ENCODE measurements around the gene TICAM2. TPM values are rescaled to one million over a fixed set of nuclear protein-coding genes. Genes with fewer than 3 reads are reported as not detected.

Gene TICAM2
- total and polyA plus RNA-seq, 10 of the 15 experiments (the other 5 are each of a cell fraction or from before 2014, with no cell fraction given) = 0.14 to 7.0 (median 2.9) TPM

- no peak; the same call in 1 of the 2 replicates for TF ChIP-seq RFX5 (IDR thresholded peaks at IDR 0.05; ENCODE audit: low read depth, low read length)
- no peak for TF ChIP-seq USF1 (IDR thresholded peaks at IDR 0.05; ENCODE audit: borderline replicate concordance, extremely low read length, insufficient read depth, low read depth, low read length)
- TF ChIP-seq ATF3 (IDR thresholded peaks at IDR 0.05; ENCODE audit: borderline replicate concordance, extremely low read depth, low read depth, low read length) = no peak
- TF ChIP-seq ZNF217 (IDR thresholded peaks at IDR 0.05) = peak; percentile 64
- peak; percentile 98 for TF ChIP-seq ZNF384 (IDR thresholded peaks at IDR 0.05; ENCODE audit: borderline replicate concordance, low read depth, low read length)
- TF ChIP-seq ZNF24 (IDR thresholded peaks at IDR 0.05) = 0 out of 2 replicates have a peak, but pooled peaks have one; percentile 29
- TF ChIP-seq KAT2A (conservative IDR thresholded peaks at IDR 0.05; ENCODE audit: control insufficient read depth, low read depth, low read length) = no peak
- no peak for TF ChIP-seq MYC (IDR thresholded peaks at IDR 0.05; ENCODE audit: insufficient read depth, insufficient read length, insufficient replicate concordance, low read length, severe bottlenecking)
- no peak for TF ChIP-seq CHD1 (IDR thresholded peaks at IDR 0.05; ENCODE audit: low read depth, low read length)
- TF ChIP-seq SMAD5 (IDR thresholded peaks at IDR 0.05; ENCODE audit: low read depth) = no peak
- no peak for TF ChIP-seq ATF2 (IDR thresholded peaks at IDR 0.05; ENCODE audit: low read length)
- TF ChIP-seq NKRF (conservative IDR thresholded peaks at IDR 0.05) = peak; percentile 92
- 0 out of 2 replicates have a peak, but pooled peaks have one; percentile 68 for TF ChIP-seq POLR2AphosphoS2 (IDR thresholded peaks at IDR 0.05; ENCODE audit: low read depth, low read length)
- peak; percentile 86 for TF ChIP-seq POLR2A (IDR thresholded peaks at IDR 0.05; ENCODE audit: low read depth, low read length)
- TF ChIP-seq ZBTB33 (IDR thresholded peaks at IDR 0.05) = 0 out of 2 replicates have a peak, but pooled peaks have one; percentile 15
- TF ChIP-seq BCL3 (IDR thresholded peaks at IDR 0.05; ENCODE audit: borderline replicate concordance, insufficient read depth, low read depth, low read length, poor library complexity, severe bottlenecking) = no peak
- TF ChIP-seq TBL1XR1 (IDR thresholded peaks at IDR 0.05; ENCODE audit: low read depth, low read length) = 0 out of 2 replicates have a peak, but pooled peaks have one; percentile 24
- TF ChIP-seq MXI1 (IDR thresholded peaks at IDR 0.05; ENCODE audit: low read depth, low read length) = peak; percentile 93
- TF ChIP-seq EGR1 (IDR thresholded peaks at IDR 0.05; ENCODE audit: borderline replicate concordance in 1 of 2, low read depth in 2 of 2, low read length in 2 of 2) = peak; percentile 52 to 90
- no peak for TF ChIP-seq MEF2B (IDR thresholded peaks at IDR 0.05; ENCODE audit: partially characterized antibody, poor library complexity, severe bottlenecking)
Observed at GRCh38 chr5:115625579-115626444, 23.5 kb upstream of the TICAM2 start, which contains the start of gene TMED7 (continued).

Data from GM12878 (cell line).